Fibroblast of villous mesenchyme (primary cell): ENCODE data around the gene RELA. TPM values are rescaled to one million over a fixed set of nuclear protein-coding genes. Genes with fewer than 3 reads are reported as not detected.

Experiments
- DNase-seq: peaks from one replicate; pipeline ENCODE4 v3.0.0-alpha.2; 2010; ENCODE audit warnings: low read depth
- H3K4me3 ChIP-seq: 2 replicates; pipeline ENCODE4 v1.5.1; 2011; ENCODE audit warnings: low read depth, mild to moderate bottlenecking, low read length
- total RNA-seq: library from RNA; depleted of rRNA; stranded (reverse); fragments of >200 nt; gene quantifications from 2 replicates; pipeline ENCODE4 v1.2.3, GENCODE V29; 2012
- TF ChIP-seq, protein P1 (sequence below): IDR thresholded peaks from 2 replicates; pipeline ENCODE4 v1.5.1; 2012; ENCODE audit warnings: low read depth, mild to moderate bottlenecking, low read length; ENCODE audit not compliant: insufficient read depth

The RELA gene
- total RNA-seq, 1 donor: 24.2 TPM

DNA sequence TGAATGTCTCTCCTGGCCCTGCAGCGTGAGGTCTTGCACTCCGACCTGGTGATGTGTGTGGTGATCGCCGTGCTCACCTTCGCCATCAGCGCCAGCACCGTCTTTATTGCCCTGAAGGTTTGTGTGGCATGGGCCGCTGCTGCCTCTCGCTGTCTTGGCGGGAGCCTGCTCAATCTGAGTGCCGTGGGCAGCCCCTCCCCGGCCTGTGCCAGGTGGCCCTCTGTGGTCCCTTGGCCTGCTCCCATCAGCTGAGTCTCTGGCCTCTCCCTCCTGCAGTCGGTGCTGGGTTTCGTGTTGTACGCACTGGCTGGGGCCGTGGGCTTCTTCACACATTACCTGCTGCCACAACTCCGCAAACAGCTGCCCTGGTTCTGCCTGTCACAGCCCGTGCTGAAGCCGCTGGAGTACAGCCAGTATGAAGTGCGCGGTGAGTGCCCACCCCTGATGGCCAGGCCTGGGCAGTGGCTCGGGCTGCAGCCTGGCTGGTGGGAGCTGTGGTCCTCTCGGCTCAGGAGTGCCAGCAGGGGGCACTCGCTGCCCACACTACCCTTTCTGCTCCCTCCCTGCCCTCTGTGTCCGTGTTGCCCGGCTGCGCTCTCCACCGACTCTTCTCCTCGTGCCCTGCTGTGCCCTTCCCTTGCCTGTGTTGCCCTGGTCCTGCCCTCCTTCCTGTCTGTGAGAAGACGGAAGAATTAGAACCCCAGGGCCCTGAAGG is 36.9 kb downstream of the RELA start:
- TF ChIP-seq, protein P1, sequence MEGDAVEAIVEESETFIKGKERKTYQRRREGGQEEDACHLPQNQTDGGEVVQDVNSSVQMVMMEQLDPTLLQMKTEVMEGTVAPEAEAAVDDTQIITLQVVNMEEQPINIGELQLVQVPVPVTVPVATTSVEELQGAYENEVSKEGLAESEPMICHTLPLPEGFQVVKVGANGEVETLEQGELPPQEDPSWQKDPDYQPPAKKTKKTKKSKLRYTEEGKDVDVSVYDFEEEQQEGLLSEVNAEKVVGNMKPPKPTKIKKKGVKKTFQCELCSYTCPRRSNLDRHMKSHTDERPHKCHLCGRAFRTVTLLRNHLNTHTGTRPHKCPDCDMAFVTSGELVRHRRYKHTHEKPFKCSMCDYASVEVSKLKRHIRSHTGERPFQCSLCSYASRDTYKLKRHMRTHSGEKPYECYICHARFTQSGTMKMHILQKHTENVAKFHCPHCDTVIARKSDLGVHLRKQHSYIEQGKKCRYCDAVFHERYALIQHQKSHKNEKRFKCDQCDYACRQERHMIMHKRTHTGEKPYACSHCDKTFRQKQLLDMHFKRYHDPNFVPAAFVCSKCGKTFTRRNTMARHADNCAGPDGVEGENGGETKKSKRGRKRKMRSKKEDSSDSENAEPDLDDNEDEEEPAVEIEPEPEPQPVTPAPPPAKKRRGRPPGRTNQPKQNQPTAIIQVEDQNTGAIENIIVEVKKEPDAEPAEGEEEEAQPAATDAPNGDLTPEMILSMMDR: peak; percentile 45
- no peak overlapping the region for H3K4me3 ChIP-seq
- peak; percentile 22 for DNase-seq

DNA sequence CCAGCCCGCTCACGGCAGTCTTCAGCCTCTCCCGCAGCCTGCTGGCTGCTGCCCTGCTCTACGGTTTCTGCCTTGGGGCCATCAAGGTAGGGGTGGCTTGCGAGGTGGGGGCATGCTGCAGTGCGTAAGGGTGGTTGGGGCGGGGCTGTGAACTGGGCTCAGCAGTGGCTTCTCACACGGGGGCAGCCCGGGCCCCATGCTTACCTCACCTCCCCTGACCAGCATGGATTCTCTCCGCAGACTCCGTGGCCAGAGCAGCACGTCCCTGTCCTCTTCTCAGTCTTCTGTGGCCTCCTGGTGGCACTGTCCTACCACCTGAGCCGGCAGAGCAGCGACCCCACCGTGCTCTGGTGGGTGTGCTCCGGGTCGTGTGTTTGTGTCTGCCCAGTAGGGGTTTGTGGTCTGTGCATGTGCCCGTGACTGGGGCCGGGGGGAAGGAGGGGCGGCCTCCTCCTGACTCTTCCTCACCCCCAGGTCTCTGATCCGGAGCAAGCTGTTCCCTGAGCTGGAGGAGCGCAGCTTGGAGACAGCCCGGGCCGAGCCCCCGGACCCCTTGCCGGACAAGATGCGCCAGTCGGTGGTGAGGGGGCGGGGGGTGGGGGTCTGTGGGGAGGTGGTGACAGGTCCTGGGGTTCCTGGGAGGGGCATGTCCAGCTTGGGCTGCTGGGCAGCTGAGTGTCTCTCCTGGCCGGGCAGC is 37.6 kb downstream of the RELA start:
- TF ChIP-seq, protein P1: no peak
- DNase-seq: no peak
- H3K4me3 ChIP-seq: no peak overlapping the region

DNA sequence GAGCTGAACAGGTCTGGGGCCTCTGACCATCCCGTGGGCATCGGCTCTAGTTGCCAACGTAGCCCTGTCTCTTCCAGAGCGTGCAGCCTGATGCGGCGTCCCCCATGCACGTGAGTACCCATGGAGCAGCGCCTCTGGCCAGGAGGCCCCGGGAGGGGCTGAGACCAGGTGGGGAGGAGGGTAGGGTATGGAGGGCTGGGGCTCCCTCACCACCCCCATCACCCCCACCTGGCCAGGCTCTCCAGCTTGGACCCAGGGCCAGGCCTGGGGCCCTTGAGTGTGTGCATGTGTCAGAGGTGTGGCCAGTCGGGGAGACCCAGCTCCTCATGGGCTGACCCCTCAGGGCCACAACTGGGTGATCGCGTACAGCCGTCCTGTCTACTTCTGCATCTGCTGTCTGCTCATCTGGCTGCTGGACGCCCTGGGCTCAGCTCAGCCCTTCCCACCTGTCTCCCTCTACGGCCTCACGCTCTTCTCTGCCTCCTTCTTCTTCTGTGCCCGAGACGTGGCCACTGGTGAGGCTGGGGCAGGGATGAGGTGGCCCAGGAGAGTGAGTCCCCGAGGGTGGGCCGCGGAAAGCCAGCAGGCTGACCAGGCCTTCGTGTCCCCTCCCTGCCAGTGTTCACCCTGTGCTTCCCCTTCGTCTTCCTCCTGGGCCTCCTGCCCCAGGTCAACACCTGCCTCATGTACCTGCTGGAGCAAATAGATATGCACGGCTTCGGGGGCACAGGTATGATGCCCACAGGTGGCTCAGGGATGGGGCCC is 38.7 kb downstream of the RELA start:
- DNase-seq: no peak
- TF ChIP-seq, protein P1: no peak

DNA sequence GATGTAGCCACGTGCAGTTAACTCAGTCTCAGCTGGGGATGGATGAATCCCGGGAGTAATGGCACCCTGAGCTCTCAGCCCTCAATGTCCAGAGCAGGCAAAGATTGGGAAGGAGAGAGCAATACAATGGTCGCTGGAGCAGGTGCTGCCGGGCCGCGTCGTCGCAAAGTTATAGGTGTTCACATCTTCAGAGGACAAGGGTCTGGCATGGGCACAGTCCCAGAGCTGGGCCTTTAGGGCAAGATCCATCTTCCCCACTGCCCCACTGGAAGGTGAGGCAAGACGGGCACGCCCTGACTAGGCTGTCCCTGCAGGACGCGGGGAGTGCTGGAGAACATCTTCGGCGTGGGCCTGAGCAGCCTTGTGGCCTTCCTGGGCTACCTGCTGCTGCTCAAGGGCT is 39.5 kb downstream of the RELA start:
- no peak for DNase-seq

More for the DNA sequence above, 38.7 kb downstream of the RELA start:
- H3K4me3 ChIP-seq: no peak overlapping the region

DNA sequence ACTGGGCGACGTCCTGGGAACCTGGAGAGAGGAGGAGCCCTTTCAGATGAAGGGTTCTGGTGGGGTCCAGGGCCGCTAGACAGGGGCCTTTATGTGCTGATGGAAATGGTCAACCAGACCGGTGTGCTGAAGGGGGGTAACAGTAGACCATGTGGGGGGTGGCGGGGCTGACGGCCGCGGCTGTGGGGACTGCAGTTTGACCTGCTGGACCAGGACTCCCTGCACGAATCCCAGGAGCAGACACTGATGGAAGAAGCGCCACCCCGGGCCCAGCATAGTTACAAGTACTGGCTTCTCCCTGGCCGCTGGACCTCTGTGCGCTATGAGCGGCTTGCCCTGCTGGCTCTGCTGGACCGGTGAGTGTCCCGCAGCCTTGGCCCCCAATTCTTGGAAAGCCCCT is 40.7 kb downstream of the RELA start:
- DNase-seq: no peak
- TF ChIP-seq, protein P1: no peak

More for the DNA sequence above, 39.5 kb downstream of the RELA start:
- H3K4me3 ChIP-seq: no peak overlapping the region
- TF ChIP-seq, protein P1: no peak

DNA sequence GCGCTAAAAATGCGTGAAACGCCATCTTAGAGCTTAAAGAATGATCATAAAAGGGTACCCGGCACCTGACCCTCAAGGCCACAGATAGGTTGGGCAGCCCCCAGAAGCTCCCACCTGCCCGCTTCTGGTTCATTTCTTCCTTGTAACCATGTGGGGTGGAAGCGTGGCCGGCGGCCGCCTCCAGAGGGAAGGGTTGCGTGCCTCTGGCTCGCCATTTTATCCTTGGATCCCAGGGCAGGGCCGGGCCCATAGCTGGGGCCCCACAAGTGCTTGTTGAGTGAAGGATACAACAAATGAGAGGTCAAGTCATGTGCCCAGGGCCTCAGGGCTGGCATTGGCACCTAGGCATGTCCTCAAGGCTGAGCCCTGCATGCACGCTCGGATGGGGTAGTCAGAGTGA is 41.3 kb downstream of the RELA start:
- TF ChIP-seq, protein P1: no peak
- DNase-seq: no peak
- H3K4me3 ChIP-seq: no peak overlapping the region

More for the DNA sequence above, 40.7 kb downstream of the RELA start:
- no peak overlapping the region for H3K4me3 ChIP-seq
